ENCODE results near the gene FAM118A.

DNA sequence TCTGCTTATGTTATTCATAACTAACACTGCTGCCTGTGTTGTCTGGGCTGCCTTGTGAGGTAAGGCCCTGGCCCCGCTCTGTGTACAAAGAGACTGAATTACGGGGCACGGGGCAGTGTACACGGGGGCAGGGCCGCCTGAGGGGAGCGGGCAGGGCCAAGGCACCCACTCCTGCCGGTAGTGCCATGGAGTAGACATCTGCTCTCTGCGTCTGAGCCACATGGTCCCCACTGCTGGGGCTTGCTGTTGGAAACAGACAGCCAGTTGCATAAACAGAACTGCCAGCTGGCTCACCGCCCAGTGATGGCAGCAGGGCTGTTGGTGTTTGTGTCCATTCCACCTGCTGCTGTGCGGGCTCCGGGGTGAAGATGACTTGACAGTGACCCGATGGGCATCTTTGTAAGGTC lies 19.8 kb downstream of the FAM118A start:
- TF ChIP-seq, protein P1, sequence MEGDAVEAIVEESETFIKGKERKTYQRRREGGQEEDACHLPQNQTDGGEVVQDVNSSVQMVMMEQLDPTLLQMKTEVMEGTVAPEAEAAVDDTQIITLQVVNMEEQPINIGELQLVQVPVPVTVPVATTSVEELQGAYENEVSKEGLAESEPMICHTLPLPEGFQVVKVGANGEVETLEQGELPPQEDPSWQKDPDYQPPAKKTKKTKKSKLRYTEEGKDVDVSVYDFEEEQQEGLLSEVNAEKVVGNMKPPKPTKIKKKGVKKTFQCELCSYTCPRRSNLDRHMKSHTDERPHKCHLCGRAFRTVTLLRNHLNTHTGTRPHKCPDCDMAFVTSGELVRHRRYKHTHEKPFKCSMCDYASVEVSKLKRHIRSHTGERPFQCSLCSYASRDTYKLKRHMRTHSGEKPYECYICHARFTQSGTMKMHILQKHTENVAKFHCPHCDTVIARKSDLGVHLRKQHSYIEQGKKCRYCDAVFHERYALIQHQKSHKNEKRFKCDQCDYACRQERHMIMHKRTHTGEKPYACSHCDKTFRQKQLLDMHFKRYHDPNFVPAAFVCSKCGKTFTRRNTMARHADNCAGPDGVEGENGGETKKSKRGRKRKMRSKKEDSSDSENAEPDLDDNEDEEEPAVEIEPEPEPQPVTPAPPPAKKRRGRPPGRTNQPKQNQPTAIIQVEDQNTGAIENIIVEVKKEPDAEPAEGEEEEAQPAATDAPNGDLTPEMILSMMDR (IDR thresholded peaks at IDR 0.05) = no peak
- no peak for TF ChIP-seq POLR2AphosphoS5 (IDR thresholded peaks at IDR 0.05; ENCODE audit: insufficient read depth in 1 of 2, low read depth in 1 of 2)
